Effector memory CD8-positive, alpha-beta T cell (primary cell): ENCODE results near the gene TTC9B.

ENCODE experiments used
- ATAC-seq: fragments of 150-1000 bp; cut with Tn5 transposase; replicated peaks from 2 replicates; pipeline ENCODE4 v1.10.0; 2021; ENCODE audit warnings: mild to moderate bottlenecking, moderate library complexity
- DNase-seq, 3 experiments: peaks; one replicate each; pipeline ENCODE4 v3.0.0; 2021
- H3K27ac Mint-ChIP-seq, 2 donors: one replicate each; pipeline ENCODE4 v1.8.0; 2022; ENCODE audit warnings: mild to moderate bottlenecking in 2 of 2, mixed read lengths in 2 of 2, moderate library complexity in 2 of 2
- H3K27me3 Mint-ChIP-seq, 2 donors: one replicate each; pipeline ENCODE4 v1.8.0; 2022; ENCODE audit warnings: mixed read lengths in 2 of 2
- H3K36me3 Mint-ChIP-seq: one replicate; pipeline ENCODE4 v1.8.0; 2022; ENCODE audit warnings: mild to moderate bottlenecking, moderate library complexity, mixed read lengths; ENCODE audit not compliant: insufficient read depth
- H3K4me1 Mint-ChIP-seq, 2 donors: one replicate each; pipeline ENCODE4 v1.8.0; 2022; ENCODE audit warnings: low read depth in 2 of 2, mixed read lengths in 2 of 2
- H3K4me3 Mint-ChIP-seq, 2 donors: one replicate each; pipeline ENCODE4 v1.8.0; 2022; ENCODE audit warnings: mild to moderate bottlenecking in 2 of 2, mixed read lengths in 2 of 2, moderate library complexity in 2 of 2
- H3K9me3 Mint-ChIP-seq, 2 donors: one replicate each; pipeline ENCODE4 v1.8.0; 2022; ENCODE audit warnings: mixed read lengths in 2 of 2

TTC9B gene

GRCh38 chr19:40244579-40245317 lies 26.6 kb upstream of the TTC9B start:
- ATAC-seq (no peak), DNase-seq (no peak)
- peaks cover 13 to 22% of the 10 kb centered on the region in 2 donors for H3K4me1 Mint-ChIP-seq
- H3K27ac Mint-ChIP-seq: peak overlapping the region in 1 of 2 donors; percentile 5
- no peak overlapping the region for H3K4me3 Mint-ChIP-seq
- peaks cover 49% of the 10 kb centered on the region for H3K36me3 Mint-ChIP-seq
- no peaks in the 10 kb centered on the region for H3K27me3 Mint-ChIP-seq
- H3K9me3 Mint-ChIP-seq: no peaks in the 10 kb centered on the region

- Mint-ChIP-seq H3K36me3 (peaks cover 45% of the 10 kb centered on the region), H3K4me3 (no peak overlapping the region), H3K27me3 (no peaks in the 10 kb centered on the region), H3K4me1 (peaks cover 6 to 15% of the 10 kb centered on the region in 2 donors), H3K27ac (no peak overlapping the region), H3K9me3 (no peaks in the 10 kb centered on the region)
- ATAC-seq (no peak), DNase-seq (no peak)
These were observed 25.0 kb upstream of the TTC9B start for GRCh38 chr19:40243181-40243580.

GRCh38 chr19:40242480-40242879 lies 24.3 kb upstream of the TTC9B start:
- no peaks in the 10 kb centered on the region for H3K27me3 Mint-ChIP-seq
- DNase-seq (no peak), ATAC-seq (no peak)
- peaks cover 48% of the 10 kb centered on the region for H3K36me3 Mint-ChIP-seq
- no peak overlapping the region for H3K4me3 Mint-ChIP-seq
- H3K27ac Mint-ChIP-seq: no peak overlapping the region
- H3K9me3 Mint-ChIP-seq: no peaks in the 10 kb centered on the region
- peaks cover 4 to 10% of the 10 kb centered on the region in 2 donors for H3K4me1 Mint-ChIP-seq

- Mint-ChIP-seq H3K9me3 (no peaks in the 10 kb centered on the region), H3K36me3 (peaks cover 48% of the 10 kb centered on the region), H3K4me1 (peaks cover 4 to 8% of the 10 kb centered on the region in 2 donors), H3K4me3 (no peak overlapping the region), H3K27me3 (no peaks in the 10 kb centered on the region), H3K27ac (no peak overlapping the region)
- DNase-seq: no peak
- ATAC-seq: no peak
These were observed 23.7 kb upstream of the TTC9B start for GRCh38 chr19:40241809-40242384.

- peak overlapping the region in 1 of 2 donors; percentile 25 for H3K27ac Mint-ChIP-seq
- peaks cover 2 to 8% of the 10 kb centered on the region in 2 donors for H3K4me1 Mint-ChIP-seq
- DNase-seq (no peak), ATAC-seq (no peak)
- no peaks in the 10 kb centered on the region for H3K9me3 Mint-ChIP-seq
- H3K36me3 Mint-ChIP-seq: peaks cover 45% of the 10 kb centered on the region
- no peak overlapping the region for H3K4me3 Mint-ChIP-seq
- H3K27me3 Mint-ChIP-seq: no peaks in the 10 kb centered on the region
These were observed 23.1 kb upstream of the TTC9B start for GRCh38 chr19:40241125-40241808.

- no peaks in the 10 kb centered on the region for H3K27me3 Mint-ChIP-seq
- H3K4me3 Mint-ChIP-seq: no peak overlapping the region
- ATAC-seq (no peak), DNase-seq (no peak)
- H3K27ac Mint-ChIP-seq: no peak overlapping the region
- no peaks in the 10 kb centered on the region for H3K9me3 Mint-ChIP-seq
- peaks cover 0 to 8% of the 10 kb centered on the region in 2 donors for H3K4me1 Mint-ChIP-seq
- H3K36me3 Mint-ChIP-seq: peaks cover 43% of the 10 kb centered on the region
These were observed 22.1 kb upstream of the TTC9B start for GRCh38 chr19:40240332-40240731.

GRCh38 chr19:40239415-40240226 lies 21.4 kb upstream of the TTC9B start:
- H3K27me3 Mint-ChIP-seq: no peaks in the 10 kb centered on the region
- ATAC-seq (no peak), DNase-seq (no peak)
- no peaks in the 10 kb centered on the region for H3K9me3 Mint-ChIP-seq
- no peak overlapping the region for H3K27ac Mint-ChIP-seq
- H3K4me1 Mint-ChIP-seq: peaks cover 0 to 5% of the 10 kb centered on the region in 2 donors
- no peak overlapping the region for H3K4me3 Mint-ChIP-seq
- peaks cover 41% of the 10 kb centered on the region for H3K36me3 Mint-ChIP-seq

- H3K27ac Mint-ChIP-seq: peak overlapping the region in 1 of 2 donors; percentile 62
- no peak overlapping the region for H3K4me3 Mint-ChIP-seq
- peaks cover 0 to 5% of the 10 kb centered on the region in 2 donors for H3K4me1 Mint-ChIP-seq
- no peaks in the 10 kb centered on the region for H3K9me3 Mint-ChIP-seq
- DNase-seq (no peak), ATAC-seq (no peak)
- no peaks in the 10 kb centered on the region for H3K27me3 Mint-ChIP-seq
- H3K36me3 Mint-ChIP-seq: peaks cover 39% of the 10 kb centered on the region
These were observed 20.6 kb upstream of the TTC9B start for GRCh38 chr19:40238775-40239174.

- H3K9me3 Mint-ChIP-seq: no peaks in the 10 kb centered on the region
- peaks cover 42% of the 10 kb centered on the region for H3K36me3 Mint-ChIP-seq
- DNase-seq (no peak), ATAC-seq (no peak)
- no peak overlapping the region for H3K4me3 Mint-ChIP-seq
- peak overlapping the region in 1 of 2 donors; percentile 62 for H3K27ac Mint-ChIP-seq
- H3K4me1 Mint-ChIP-seq: peaks cover 0 to 5% of the 10 kb centered on the region in 2 donors
- no peaks in the 10 kb centered on the region for H3K27me3 Mint-ChIP-seq
These were observed 19.6 kb upstream of the TTC9B start for GRCh38 chr19:40237791-40238190.

GRCh38 chr19:40236366-40236765 lies 18.2 kb upstream of the TTC9B start:
- peak overlapping the region in 1 of 2 donors; percentile 53 for H3K27ac Mint-ChIP-seq
- no peaks in the 10 kb centered on the region for H3K27me3 Mint-ChIP-seq
- no peak overlapping the region for H3K4me3 Mint-ChIP-seq
- DNase-seq (no peak), ATAC-seq (no peak)
- H3K9me3 Mint-ChIP-seq: no peaks in the 10 kb centered on the region
- peaks cover 0 to 3% of the 10 kb centered on the region in 2 donors for H3K4me1 Mint-ChIP-seq
- peaks cover 34% of the 10 kb centered on the region for H3K36me3 Mint-ChIP-seq

GRCh38 chr19:40236026-40236355 lies 17.8 kb upstream of the TTC9B start:
- DNase-seq (no peak), ATAC-seq (no peak)
- Mint-ChIP-seq H3K9me3 (no peaks in the 10 kb centered on the region), H3K36me3 (peaks cover 30% of the 10 kb centered on the region), H3K27ac (no peak overlapping the region), H3K27me3 (no peaks in the 10 kb centered on the region), H3K4me1 (peaks cover 0 to 3% of the 10 kb centered on the region in 2 donors), H3K4me3 (no peak overlapping the region)

GRCh38 chr19:40235238-40236025 lies 17.2 kb upstream of the TTC9B start:
- ATAC-seq: no peak
- DNase-seq: no peak
- Mint-ChIP-seq H3K27ac (no peak overlapping the region), H3K4me3 (no peak overlapping the region), H3K36me3 (peaks cover 30% of the 10 kb centered on the region), H3K4me1 (peaks cover 0 to 3% of the 10 kb centered on the region in 2 donors), H3K9me3 (no peaks in the 10 kb centered on the region), H3K27me3 (no peaks in the 10 kb centered on the region)
